SK-N-SH (cell line): Measurements from ENCODE around the gene TCHP.

Experiments
- CTCF ChIP-seq: fragments of 200-600 bp; sonication (generic); IDR thresholded peaks from 2 replicates; pipeline ENCODE4 v1.6.1; 2017; ENCODE audit warnings: antibody characterized with exemption, mild to moderate bottlenecking, moderate library complexity
- FOXM1 ChIP-seq: IDR thresholded peaks from 2 replicates; pipeline ENCODE4 v1.4.0; 2012; ENCODE audit warnings: low read depth, mild to moderate bottlenecking
- GABPA ChIP-seq: IDR thresholded peaks from 2 replicates; pipeline ENCODE4 v1.4.0; 2012; ENCODE audit warnings: low read depth, mild to moderate bottlenecking
- NFIC ChIP-seq: IDR thresholded peaks from 2 replicates; pipeline ENCODE4 v1.4.0; 2012; ENCODE audit warnings: borderline replicate concordance
- POLR2AphosphoS5 ChIP-seq: IDR thresholded peaks from 2 replicates; pipeline ENCODE4 v1.6.1; 2012; ENCODE audit warnings: low read depth, low read length
- SIN3A ChIP-seq: IDR thresholded peaks from 2 replicates; pipeline ENCODE4 v1.6.1; 2012; ENCODE audit warnings: low read depth, mild to moderate bottlenecking, low read length, moderate library complexity, borderline replicate concordance
- TEAD4 ChIP-seq: IDR thresholded peaks from 2 replicates; pipeline ENCODE4 v1.4.0; 2012; ENCODE audit warnings: mild to moderate bottlenecking, borderline replicate concordance; ENCODE audit not compliant: insufficient read depth
- ZBTB33 ChIP-seq: IDR thresholded peaks from 2 replicates; pipeline ENCODE4 v1.4.0; 2012; ENCODE audit warnings: low read depth, borderline replicate concordance
- TF ChIP-seq, protein P1 (sequence below): IDR thresholded peaks from 2 replicates; pipeline ENCODE4 v1.6.1; 2012; ENCODE audit warnings: mild to moderate bottlenecking, low read depth, low read length, moderate library complexity

GRCh38 chr12:109910254-109910968 is 10.3 kb downstream of the TCHP start:
- TF ChIP-seq TEAD4 (no peak), CTCF (no peak), POLR2AphosphoS5 (no peak), NFIC (no peak), SIN3A (no peak), FOXM1 (no peak), ZBTB33 (no peak), GABPA (no peak)
- TF ChIP-seq, protein P1, sequence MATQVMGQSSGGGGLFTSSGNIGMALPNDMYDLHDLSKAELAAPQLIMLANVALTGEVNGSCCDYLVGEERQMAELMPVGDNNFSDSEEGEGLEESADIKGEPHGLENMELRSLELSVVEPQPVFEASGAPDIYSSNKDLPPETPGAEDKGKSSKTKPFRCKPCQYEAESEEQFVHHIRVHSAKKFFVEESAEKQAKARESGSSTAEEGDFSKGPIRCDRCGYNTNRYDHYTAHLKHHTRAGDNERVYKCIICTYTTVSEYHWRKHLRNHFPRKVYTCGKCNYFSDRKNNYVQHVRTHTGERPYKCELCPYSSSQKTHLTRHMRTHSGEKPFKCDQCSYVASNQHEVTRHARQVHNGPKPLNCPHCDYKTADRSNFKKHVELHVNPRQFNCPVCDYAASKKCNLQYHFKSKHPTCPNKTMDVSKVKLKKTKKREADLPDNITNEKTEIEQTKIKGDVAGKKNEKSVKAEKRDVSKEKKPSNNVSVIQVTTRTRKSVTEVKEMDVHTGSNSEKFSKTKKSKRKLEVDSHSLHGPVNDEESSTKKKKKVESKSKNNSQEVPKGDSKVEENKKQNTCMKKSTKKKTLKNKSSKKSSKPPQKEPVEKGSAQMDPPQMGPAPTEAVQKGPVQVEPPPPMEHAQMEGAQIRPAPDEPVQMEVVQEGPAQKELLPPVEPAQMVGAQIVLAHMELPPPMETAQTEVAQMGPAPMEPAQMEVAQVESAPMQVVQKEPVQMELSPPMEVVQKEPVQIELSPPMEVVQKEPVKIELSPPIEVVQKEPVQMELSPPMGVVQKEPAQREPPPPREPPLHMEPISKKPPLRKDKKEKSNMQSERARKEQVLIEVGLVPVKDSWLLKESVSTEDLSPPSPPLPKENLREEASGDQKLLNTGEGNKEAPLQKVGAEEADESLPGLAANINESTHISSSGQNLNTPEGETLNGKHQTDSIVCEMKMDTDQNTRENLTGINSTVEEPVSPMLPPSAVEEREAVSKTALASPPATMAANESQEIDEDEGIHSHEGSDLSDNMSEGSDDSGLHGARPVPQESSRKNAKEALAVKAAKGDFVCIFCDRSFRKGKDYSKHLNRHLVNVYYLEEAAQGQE, result no peak
